Gastroesophageal sphincter (tissue), 3 donors: ENCODE results near the gene CDK1.

Experiments used
- EP300 ChIP-seq: sonication (generic); formaldehyde crosslinking; IDR thresholded peaks from one replicate; pipeline ENCODE4 v1.6.1; 2017; ENCODE audit warnings: antibody characterized with exemption, mild to moderate bottlenecking
- POLR2A ChIP-seq, 2 donors: fragments of 450-650 bp; IDR thresholded peaks; one replicate each; pipeline ENCODE4 v1.6.1; 2017; ENCODE audit warnings: antibody characterized with exemption in 2 of 2, mild to moderate bottlenecking in 2 of 2, moderate library complexity in 1 of 2
- POLR2AphosphoS5 ChIP-seq: sonication (generic); formaldehyde crosslinking; IDR thresholded peaks from one replicate; pipeline ENCODE4 v1.6.1; 2017; ENCODE audit warnings: antibody characterized with exemption
- TF ChIP-seq, protein P1 (sequence below), 4 experiments: fragments of 200-600 bp in 2 of 4; fragments of 450-650 bp in 2 of 4; sonication (generic) in 1 of 4; IDR thresholded peaks; one replicate each; pipeline ENCODE4 v1.5.1; 2017 to 2019; ENCODE audit warnings: antibody characterized with exemption in 4 of 4, mild to moderate bottlenecking in 2 of 4, moderate library complexity in 2 of 4

DNA sequence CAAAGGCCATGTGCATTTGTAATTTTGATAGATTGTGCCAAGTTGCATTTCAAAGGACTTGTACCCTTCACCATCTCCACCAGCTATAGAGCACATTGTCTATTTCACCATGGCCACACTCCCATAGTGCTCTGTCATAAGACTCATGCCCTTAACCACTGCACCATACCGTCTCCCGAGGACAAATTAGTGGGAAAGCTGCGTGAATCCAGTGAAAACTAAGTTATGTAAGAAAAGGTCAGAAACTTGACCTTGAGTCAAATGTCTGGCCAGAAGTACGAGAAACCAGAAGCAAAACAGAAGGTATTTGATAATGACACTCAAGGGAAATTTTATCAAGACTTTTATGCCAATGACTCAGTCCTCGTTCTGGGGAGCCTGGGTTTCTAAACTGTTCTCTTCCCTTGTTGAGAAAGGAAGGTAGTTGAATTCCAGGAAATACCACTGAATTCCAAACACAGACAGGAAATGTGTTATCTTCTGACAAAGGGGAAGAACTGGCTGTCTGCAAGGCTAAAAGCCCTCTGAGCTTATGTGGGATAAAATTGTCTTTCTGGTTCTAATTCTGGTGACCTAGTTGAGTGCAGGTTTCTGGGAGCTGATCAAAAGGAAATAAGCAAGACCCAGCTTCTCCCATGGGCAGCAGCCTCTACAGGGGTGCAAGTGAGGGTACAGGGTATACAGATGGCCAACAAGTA lies 49.7 kb downstream of the CDK1 start:
- TF ChIP-seq, protein P1, sequence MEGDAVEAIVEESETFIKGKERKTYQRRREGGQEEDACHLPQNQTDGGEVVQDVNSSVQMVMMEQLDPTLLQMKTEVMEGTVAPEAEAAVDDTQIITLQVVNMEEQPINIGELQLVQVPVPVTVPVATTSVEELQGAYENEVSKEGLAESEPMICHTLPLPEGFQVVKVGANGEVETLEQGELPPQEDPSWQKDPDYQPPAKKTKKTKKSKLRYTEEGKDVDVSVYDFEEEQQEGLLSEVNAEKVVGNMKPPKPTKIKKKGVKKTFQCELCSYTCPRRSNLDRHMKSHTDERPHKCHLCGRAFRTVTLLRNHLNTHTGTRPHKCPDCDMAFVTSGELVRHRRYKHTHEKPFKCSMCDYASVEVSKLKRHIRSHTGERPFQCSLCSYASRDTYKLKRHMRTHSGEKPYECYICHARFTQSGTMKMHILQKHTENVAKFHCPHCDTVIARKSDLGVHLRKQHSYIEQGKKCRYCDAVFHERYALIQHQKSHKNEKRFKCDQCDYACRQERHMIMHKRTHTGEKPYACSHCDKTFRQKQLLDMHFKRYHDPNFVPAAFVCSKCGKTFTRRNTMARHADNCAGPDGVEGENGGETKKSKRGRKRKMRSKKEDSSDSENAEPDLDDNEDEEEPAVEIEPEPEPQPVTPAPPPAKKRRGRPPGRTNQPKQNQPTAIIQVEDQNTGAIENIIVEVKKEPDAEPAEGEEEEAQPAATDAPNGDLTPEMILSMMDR (IDR thresholded peaks at IDR 0.05), result no peak
- TF ChIP-seq POLR2AphosphoS5 (peak; percentile 37), POLR2A (IDR thresholded peaks at IDR 0.05) (no peak), EP300 (no peak)
